Tibial artery (tissue), 4 donors: ENCODE results near the gene BCAN.

Experiments
- DNase-seq, 2 donors: peaks; one replicate each; pipeline ENCODE4 v3.0.0-alpha.2; 2019
- H3K27ac ChIP-seq, 2 donors: fragments of 200-600 bp; sonication (generic) in 1 of 2; 1 replicate in 1 of 2; 2 replicates in 1 of 2; pipeline ENCODE4 v1.5.1; 2018 to 2019; ENCODE audit warnings: mild to moderate bottlenecking in 1 of 2
- H3K27me3 ChIP-seq, 2 donors: fragments of 200-600 bp; sonication (generic) in 1 of 2; one replicate each; pipeline versions ENCODE4 v1.5.1 to v1.6.0; 2016 to 2019
- H3K36me3 ChIP-seq, 3 donors: fragments of 200-600 bp; sonication (generic) in 2 of 3; one replicate each; pipeline ENCODE4 v1.5.1; 2016 to 2019; ENCODE audit warnings: mild to moderate bottlenecking in 2 of 3
- H3K4me1 ChIP-seq, 4 donors: fragments of 200-600 bp; sonication (generic) in 2 of 4; 1 replicate in 3 of 4; 2 replicates in 1 of 4; pipeline ENCODE4 v1.5.1; 2016 to 2019
- H3K4me3 ChIP-seq, 2 donors: fragments of 200-600 bp; sonication (generic) in 1 of 2; 1 replicate in 1 of 2; 2 replicates in 1 of 2; pipeline ENCODE4 v1.5.1; 2018 to 2019; ENCODE audit warnings: mild to moderate bottlenecking in 2 of 2
- H3K9me3 ChIP-seq, 3 donors: fragments of 200-600 bp; sonication (generic) in 1 of 3; one replicate each; pipeline ENCODE4 v1.5.1; 2016 to 2019
- intact Hi-C: fragments of 100-400 bp; cut with DNase I; formaldehyde crosslinking; loops from one replicate; pipeline ENCODE4 v1.15.0; 2023; ENCODE audit warnings: low total_unique reads
- TF ChIP-seq, protein P1 (sequence below), 2 experiments: fragments of 200-600 bp in 1 of 2; fragments of 450-650 bp in 1 of 2; IDR thresholded peaks; one replicate each; pipeline ENCODE4 v1.5.1; 2017 to 2019; ENCODE audit warnings: antibody characterized with exemption in 2 of 2, mild to moderate bottlenecking in 1 of 2, moderate library complexity in 1 of 2

BCAN gene

DNA sequence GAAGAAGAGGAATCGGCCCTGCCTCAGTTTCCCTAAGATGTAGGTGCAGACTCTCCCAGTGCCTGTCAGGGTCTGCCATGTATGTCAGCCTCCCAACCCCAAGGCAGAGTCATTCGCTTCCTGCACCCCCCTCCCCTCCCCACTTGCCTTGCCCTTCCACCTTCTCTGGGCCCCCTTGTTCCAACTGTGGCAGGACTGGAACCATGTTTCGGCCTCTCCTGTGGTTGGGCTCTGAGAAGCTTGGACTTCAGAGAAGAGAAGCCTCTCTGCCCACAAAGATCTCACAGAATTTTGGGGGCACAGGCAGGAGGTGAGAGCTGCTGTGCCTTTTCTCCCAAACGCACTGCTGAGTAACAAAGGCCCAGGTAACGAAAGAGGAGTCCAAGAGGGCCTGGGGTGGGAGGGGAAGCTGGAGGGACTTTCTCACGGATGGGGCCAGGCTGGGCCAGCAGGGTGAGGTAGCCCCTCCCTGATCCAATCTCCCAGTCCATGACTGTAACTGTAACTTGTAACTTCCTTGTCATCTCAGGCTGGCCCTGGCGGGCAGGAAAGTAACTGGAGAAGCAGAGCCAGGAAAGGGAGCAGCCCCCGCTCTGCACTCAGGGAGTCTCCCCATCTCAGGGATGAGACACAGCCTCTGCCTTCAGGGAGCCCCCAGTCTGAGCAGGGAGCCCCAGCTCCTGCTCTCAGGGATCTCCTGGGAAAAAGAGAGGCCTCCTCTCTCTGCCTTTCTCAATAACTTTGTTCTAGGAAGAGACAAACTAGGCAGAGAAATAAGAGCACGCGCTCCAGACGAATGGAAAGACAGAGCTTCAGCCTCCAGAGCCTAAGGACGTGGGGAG, 52.2 kb downstream of the BCAN start:
- peaks cover 0 to 45% (median 9%) of the 10 kb centered on the region in 4 donors for H3K4me1 ChIP-seq
- H3K4me3 ChIP-seq: no peak overlapping the region
- no peak overlapping the region for H3K27ac ChIP-seq
- DNase-seq: no peak
- H3K36me3 ChIP-seq: no peaks in the 10 kb centered on the region
- TF ChIP-seq, protein P1, sequence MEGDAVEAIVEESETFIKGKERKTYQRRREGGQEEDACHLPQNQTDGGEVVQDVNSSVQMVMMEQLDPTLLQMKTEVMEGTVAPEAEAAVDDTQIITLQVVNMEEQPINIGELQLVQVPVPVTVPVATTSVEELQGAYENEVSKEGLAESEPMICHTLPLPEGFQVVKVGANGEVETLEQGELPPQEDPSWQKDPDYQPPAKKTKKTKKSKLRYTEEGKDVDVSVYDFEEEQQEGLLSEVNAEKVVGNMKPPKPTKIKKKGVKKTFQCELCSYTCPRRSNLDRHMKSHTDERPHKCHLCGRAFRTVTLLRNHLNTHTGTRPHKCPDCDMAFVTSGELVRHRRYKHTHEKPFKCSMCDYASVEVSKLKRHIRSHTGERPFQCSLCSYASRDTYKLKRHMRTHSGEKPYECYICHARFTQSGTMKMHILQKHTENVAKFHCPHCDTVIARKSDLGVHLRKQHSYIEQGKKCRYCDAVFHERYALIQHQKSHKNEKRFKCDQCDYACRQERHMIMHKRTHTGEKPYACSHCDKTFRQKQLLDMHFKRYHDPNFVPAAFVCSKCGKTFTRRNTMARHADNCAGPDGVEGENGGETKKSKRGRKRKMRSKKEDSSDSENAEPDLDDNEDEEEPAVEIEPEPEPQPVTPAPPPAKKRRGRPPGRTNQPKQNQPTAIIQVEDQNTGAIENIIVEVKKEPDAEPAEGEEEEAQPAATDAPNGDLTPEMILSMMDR (IDR thresholded peaks at IDR 0.05): no peak
- H3K9me3 ChIP-seq: no peaks in the 10 kb centered on the region
- peaks cover 3 to 69% of the 10 kb centered on the region in 2 donors for H3K27me3 ChIP-seq
- intact Hi-C loops: loop anchor here (2.0 kb wide), 1 partner anchor 31 kb away; no protein-coding TSS in a partner anchor

DNA sequence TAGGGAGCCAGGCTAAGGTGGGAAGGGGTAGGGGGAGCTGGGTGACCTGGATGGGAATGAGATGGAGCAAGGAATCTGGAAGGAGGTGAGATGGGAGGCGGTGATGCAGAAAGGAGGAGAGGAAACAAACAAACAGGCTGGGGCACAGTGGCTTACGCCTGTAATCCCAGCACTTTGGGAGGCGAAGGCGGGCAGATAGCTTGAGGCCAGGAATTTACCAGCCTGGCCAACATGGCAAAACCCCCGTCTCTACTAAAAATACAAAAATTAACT, 52.7 kb downstream of the BCAN start:
- peaks cover 0 to 5% (median 0%) of the 10 kb centered on the region in 3 donors for H3K36me3 ChIP-seq
- no peak overlapping the region for H3K4me3 ChIP-seq
- TF ChIP-seq, protein P1 (IDR thresholded peaks at IDR 0.05): no peak
- peaks cover 0 to 39% (median 3%) of the 10 kb centered on the region in 4 donors for H3K4me1 ChIP-seq
- peaks cover 3 to 71% of the 10 kb centered on the region in 2 donors for H3K27me3 ChIP-seq
- H3K27ac ChIP-seq: no peak overlapping the region
- no peak for DNase-seq
- no peaks in the 10 kb centered on the region for H3K9me3 ChIP-seq
- intact Hi-C loops: no loop called here

DNA sequence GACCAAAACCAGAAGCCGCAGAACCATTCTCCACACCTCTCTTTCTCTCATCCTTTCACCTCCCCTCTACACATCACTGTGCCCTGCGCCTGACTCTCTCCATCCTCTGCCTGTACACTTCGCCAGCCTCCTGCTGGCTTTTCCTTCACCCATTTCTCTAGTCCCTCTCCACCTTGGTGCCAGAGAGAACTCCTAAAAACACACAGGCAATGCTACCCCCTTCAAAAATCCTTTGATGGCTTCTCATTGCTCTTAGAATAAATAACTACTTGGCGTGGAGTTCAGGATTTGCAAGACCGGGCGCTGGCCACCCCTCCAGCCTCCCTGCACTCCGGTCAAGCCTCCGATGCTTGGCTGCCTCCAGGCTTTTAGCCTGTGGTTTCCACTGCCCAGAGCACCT, 54.8 kb downstream of the BCAN start:
- peaks cover 0 to 24% (median 0%) of the 10 kb centered on the region in 4 donors for H3K4me1 ChIP-seq
- TF ChIP-seq, protein P1 (IDR thresholded peaks at IDR 0.05): no peak
- peaks cover 0 to 14% (median 0%) of the 10 kb centered on the region in 3 donors for H3K36me3 ChIP-seq
- peaks cover 3 to 69% of the 10 kb centered on the region in 2 donors for H3K27me3 ChIP-seq
- intact Hi-C loops: no loop called here
- H3K27ac ChIP-seq: no peak overlapping the region
- H3K9me3 ChIP-seq: no peaks in the 10 kb centered on the region
- no peak overlapping the region for H3K4me3 ChIP-seq
- no peak for DNase-seq

DNA sequence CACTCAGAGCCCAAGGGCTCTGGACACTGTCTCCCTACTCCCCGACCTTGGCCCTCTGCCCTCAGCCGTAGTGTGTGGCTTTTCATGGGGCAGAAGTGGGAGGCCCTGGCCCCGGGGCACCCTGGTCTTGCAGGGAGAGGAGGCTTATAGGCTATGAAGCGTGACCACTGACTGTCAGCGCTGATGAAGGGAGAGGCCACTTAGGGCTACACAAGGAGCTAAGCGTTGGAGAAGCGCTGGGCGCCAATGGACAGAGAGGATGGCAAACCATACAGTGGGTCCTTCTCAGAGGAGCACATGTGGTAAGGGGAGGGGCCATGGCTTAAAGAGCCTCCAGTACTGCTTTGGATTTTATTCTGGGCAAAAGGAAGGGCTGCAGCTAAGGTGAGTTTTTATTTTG, 55.6 kb downstream of the BCAN start:
- TF ChIP-seq, protein P1 (IDR thresholded peaks at IDR 0.05): no peak
- H3K4me1 ChIP-seq: peaks cover 0 to 17% (median 0%) of the 10 kb centered on the region in 4 donors
- H3K27me3 ChIP-seq: peaks cover 3 to 61% of the 10 kb centered on the region in 2 donors
- intact Hi-C loops: no loop called here
- H3K9me3 ChIP-seq: no peaks in the 10 kb centered on the region
- H3K36me3 ChIP-seq: peaks cover 0 to 14% (median 0%) of the 10 kb centered on the region in 3 donors
- no peak overlapping the region for H3K27ac ChIP-seq
- H3K4me3 ChIP-seq: no peak overlapping the region
- no peak for DNase-seq

DNA sequence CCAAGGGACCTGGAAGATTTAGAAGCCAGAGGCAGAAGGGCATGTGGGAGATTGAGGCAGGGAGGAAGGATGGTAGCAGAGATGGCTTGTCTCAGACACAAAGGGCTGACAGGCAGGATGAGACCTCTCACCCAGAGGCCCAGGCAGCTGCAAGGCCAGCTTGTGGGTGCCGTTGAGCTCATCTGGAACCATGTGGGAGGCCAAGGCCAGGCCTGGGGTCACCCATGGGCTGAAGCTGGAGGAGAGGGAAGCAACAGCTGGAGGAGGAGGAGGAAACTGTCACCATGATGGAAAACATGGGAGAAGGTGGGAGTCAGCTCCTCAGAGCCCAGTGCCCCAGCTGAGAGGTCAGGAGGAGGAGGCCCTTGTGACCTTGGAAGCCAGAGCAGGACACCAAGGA, 57.1 kb downstream of the BCAN start:
- TF ChIP-seq, protein P1 (IDR thresholded peaks at IDR 0.05): no peak
- Histone ChIP-seq H3K27me3 (peaks cover 0 to 57% of the 10 kb centered on the region in 2 donors), H3K27ac (no peak overlapping the region), H3K4me1 (peaks cover 0 to 5% (median 0%) of the 10 kb centered on the region in 4 donors), H3K9me3 (no peaks in the 10 kb centered on the region), H3K36me3 (peaks cover 0 to 14% (median 0%) of the 10 kb centered on the region in 3 donors), H3K4me3 (no peak overlapping the region)
- no peak for DNase-seq
- intact Hi-C loops: no loop called here
